H1 (cell line): ENCODE measurements around the gene WDR49. TPM values are rescaled to one million over a fixed set of nuclear protein-coding genes. Genes with fewer than 3 reads are reported as not detected.

Source experiments
- CTCF ChIA-PET: fragments of 300-600 bp; sonication (Branson Sonifier 250); formaldehyde crosslinking; loops from one replicate; lab custom pipeline; 2021; ENCODE audit not compliant: partially characterized antibody; lab: Charles Lee
- POLR2A ChIA-PET: fragments of 300-600 bp; sonication (Branson Sonifier 250); formaldehyde crosslinking; loops from one replicate; lab custom pipeline; 2021; ENCODE audit warnings: inconsistent platforms; ENCODE audit not compliant: partially characterized antibody; lab: Charles Lee
- DNase-seq, 2 experiments: peaks; one replicate each; pipeline versions ENCODE4 v3.0.0 to v3.0.0-alpha.2; 2010 to 2022; ENCODE audit warnings: low spot score in 2 of 2, low read depth in 1 of 2, mixed read lengths in 1 of 2
- FAIRE-seq: peaks from 2 replicates; lab custom pipeline; 2011; peaks lifted over from hg19 to GRCh38; lab: Jason Lieb, UNC
- H2AFZ ChIP-seq: 2 replicates; pipeline ENCODE4 v1.8.1; 2012; ENCODE audit warnings: low read length, inconsistent platforms
- H2AK5ac ChIP-seq: 2 replicates; pipeline ENCODE4 v1.6.1; 2013; ENCODE audit warnings: low read depth, low read length
- H2BK120ac ChIP-seq: replicated peaks from 2 replicates; pipeline ENCODE3; 2013; ENCODE audit warnings: low read depth, low read length, inconsistent platforms
- H2BK12ac ChIP-seq: 2 replicates; pipeline ENCODE4 v1.6.1; 2013; ENCODE audit warnings: low read depth, low read length
- H2BK15ac ChIP-seq: 2 replicates; pipeline ENCODE4 v1.6.1; 2013; ENCODE audit warnings: low read length
- H2BK20ac ChIP-seq: 2 replicates; pipeline ENCODE4 v1.6.1; 2013; ENCODE audit warnings: low read length
- H2BK5ac ChIP-seq: 2 replicates; pipeline ENCODE4 v1.6.1; 2013; ENCODE audit warnings: low read depth, low read length
- H3K14ac ChIP-seq: 2 replicates; pipeline ENCODE4 v1.6.1; 2013; ENCODE audit warnings: inconsistent platforms; ENCODE audit not compliant: insufficient read length
- H3K18ac ChIP-seq: 2 replicates; pipeline ENCODE4 v1.6.1; 2013; ENCODE audit warnings: low read length; ENCODE audit errors: extremely low read depth
- H3K23ac ChIP-seq: 2 replicates; pipeline ENCODE4 v1.6.1; 2013; ENCODE audit warnings: inconsistent platforms; ENCODE audit not compliant: insufficient read length
- H3K23me2 ChIP-seq: 2 replicates; pipeline ENCODE4 v1.6.1; 2013; ENCODE audit warnings: low read depth, low read length
- H3K27ac ChIP-seq: 2 replicates; pipeline ENCODE4 v1.6.1; 2011; ENCODE audit warnings: low read depth, low read length, inconsistent platforms
- H3K27me3 ChIP-seq, 4 experiments: replicated peaks in 1 of 4; 1 replicate in 1 of 4; 2 replicates in 3 of 4; pipeline versions ENCODE4 v1.6.1 to v1.8.1; 2011 to 2013; ENCODE audit warnings: low read length in 3 of 4, mild to moderate bottlenecking in 3 of 4, inconsistent platforms in 2 of 4, mixed read lengths in 2 of 4, moderate library complexity in 1 of 4; ENCODE audit not compliant: control insufficient read depth in 3 of 4, insufficient read depth in 3 of 4; ENCODE audit errors: extremely low read depth in 1 of 4
- H3K36me3 ChIP-seq, 4 experiments: 2 replicates each; pipeline versions ENCODE4 v1.6.1 to v1.8.1; 2011 to 2013; ENCODE audit warnings: mild to moderate bottlenecking in 4 of 4, low read length in 3 of 4, moderate library complexity in 2 of 4, control low read depth in 1 of 4, inconsistent platforms in 1 of 4; ENCODE audit not compliant: insufficient read depth in 4 of 4, control insufficient read depth in 2 of 4
- H3K4ac ChIP-seq: replicated peaks from 2 replicates; pipeline ENCODE3; 2013; ENCODE audit warnings: low read length, low read depth, mixed read lengths, inconsistent platforms; ENCODE audit not compliant: insufficient read length
- H3K4me1 ChIP-seq, 4 experiments: replicated peaks in 1 of 4; 1 replicate in 1 of 4; 2 replicates in 3 of 4; pipeline versions ENCODE4 v1.6.1 to v1.8.1; 2011 to 2013; ENCODE audit warnings: low read length in 3 of 4, inconsistent platforms in 2 of 4, mixed read lengths in 1 of 4; ENCODE audit not compliant: insufficient read depth in 4 of 4, control insufficient read depth in 3 of 4
- H3K4me2 ChIP-seq, 2 experiments: 2 replicates each; pipeline versions ENCODE4 v1.6.1 to v1.8.1; 2011 to 2013; ENCODE audit warnings: low read depth in 2 of 2, low read length in 2 of 2, control low read depth in 1 of 2, inconsistent platforms in 1 of 2, mild to moderate bottlenecking in 1 of 2; ENCODE audit not compliant: insufficient read depth in 1 of 2
- H3K4me3 ChIP-seq, 4 experiments: fragments of 200-600, 300-600 bp in 1 of 4; sonication (generic), shearing (Covaris generic), sonication (Bioruptor Twin) in 1 of 4; 2 replicates each; pipeline versions ENCODE4 v1.5.1 to v1.8.1; 2011 to 2016; ENCODE audit warnings: low read length in 4 of 4, low read depth in 3 of 4, control low read depth in 2 of 4, inconsistent platforms in 2 of 4, mild to moderate bottlenecking in 2 of 4, mixed read lengths in 1 of 4, moderate library complexity in 1 of 4; ENCODE audit not compliant: insufficient read depth in 2 of 4; ENCODE audit errors: extremely low read depth in 1 of 4
- H3K56ac ChIP-seq: replicated peaks from 2 replicates; pipeline ENCODE3; 2013; ENCODE audit warnings: low read depth, mild to moderate bottlenecking, mixed read lengths, low read length, inconsistent platforms; ENCODE audit not compliant: insufficient read length
- H3K79me1 ChIP-seq: 2 replicates; pipeline ENCODE4 v1.6.1; 2013; ENCODE audit warnings: low read depth, low read length, control low read depth
- H3K79me2 ChIP-seq, 2 experiments: 2 replicates each; pipeline versions ENCODE4 v1.6.1 to v1.8.1; 2012 to 2013; ENCODE audit warnings: low read length in 2 of 2, mild to moderate bottlenecking in 2 of 2, inconsistent platforms in 1 of 2; ENCODE audit not compliant: insufficient read depth in 2 of 2, control insufficient read depth in 1 of 2
- H3K9ac ChIP-seq, 4 experiments: replicated peaks in 1 of 4; 1 replicate in 1 of 4; 2 replicates in 3 of 4; pipeline versions ENCODE4 v1.6.1 to v1.8.1; 2011 to 2013; ENCODE audit warnings: low read depth in 3 of 4, low read length in 3 of 4, control low read depth in 2 of 4, mild to moderate bottlenecking in 2 of 4, moderate library complexity in 2 of 4, inconsistent platforms in 1 of 4; ENCODE audit errors: extremely low read depth in 1 of 4
- H3K9me3 ChIP-seq, 2 experiments: 2 replicates each; pipeline versions ENCODE4 v1.6.1 to v1.8.1; 2012 to 2013; ENCODE audit warnings: mild to moderate bottlenecking in 2 of 2, moderate library complexity in 2 of 2, control low read depth in 1 of 2, inconsistent platforms in 1 of 2, low read depth in 1 of 2, low read length in 1 of 2, mixed read lengths in 1 of 2; ENCODE audit not compliant: insufficient read depth in 2 of 2
- H4K20me1 ChIP-seq, 2 experiments: replicated peaks in 1 of 2; 2 replicates each; pipeline versions ENCODE3 to v1.8.1; 2011 to 2013; ENCODE audit warnings: inconsistent platforms in 2 of 2, low read length in 2 of 2, mild to moderate bottlenecking in 1 of 2; ENCODE audit not compliant: insufficient read depth in 2 of 2, control insufficient read depth in 1 of 2
- H4K5ac ChIP-seq: 2 replicates; pipeline ENCODE4 v1.6.1; 2013; ENCODE audit warnings: low read length, low read depth, mixed read lengths, inconsistent platforms; ENCODE audit not compliant: insufficient read length
- H4K8ac ChIP-seq: 2 replicates; pipeline ENCODE4 v1.8.0; 2013; ENCODE audit warnings: mild to moderate bottlenecking, moderate library complexity, low read length, inconsistent platforms; ENCODE audit not compliant: insufficient read depth; ENCODE audit errors: extremely low read depth
- H4K91ac ChIP-seq: replicated peaks from 2 replicates; pipeline ENCODE3; 2013; ENCODE audit warnings: low read length, mixed read lengths, inconsistent platforms; ENCODE audit not compliant: insufficient read length
- CBX5 ChIP-seq: fragments of 300-800, 300-1000 bp; sonication (generic); IDR thresholded peaks from 2 replicates; pipeline ENCODE4 v1.7.1; 2016; ENCODE audit warnings: antibody characterized with exemption, low read length, low read depth
- EP300 ChIP-seq, 2 experiments: IDR thresholded peaks; 1 replicate in 1 of 2; 2 replicates in 1 of 2; pipeline ENCODE4 v1.6.1; 2011 to 2012; ENCODE audit warnings: low read depth in 2 of 2, low read length in 2 of 2, mild to moderate bottlenecking in 2 of 2, borderline replicate concordance in 1 of 2, inconsistent platforms in 1 of 2, moderate library complexity in 1 of 2
- EZH2 ChIP-seq: fragments of 200-600 bp; sonication (generic); IDR thresholded peaks from 2 replicates; pipeline ENCODE4 v1.7.1; 2012; ENCODE audit warnings: low read depth, mild to moderate bottlenecking, moderate library complexity, low read length, inconsistent platforms; ENCODE audit not compliant: severe bottlenecking
- GTF2F1 ChIP-seq: IDR thresholded peaks from 2 replicates; pipeline ENCODE4 v1.6.1; 2012; ENCODE audit warnings: low read depth, low read length, improper control_type of control experiment, borderline replicate concordance
- JUND ChIP-seq: IDR thresholded peaks from 2 replicates; pipeline ENCODE4 v1.6.1; 2011; ENCODE audit warnings: mild to moderate bottlenecking, improper control_type of control experiment, low read length
- KDM1A ChIP-seq: fragments of 200-600, 300-600 bp; sonication (generic); IDR thresholded peaks from 2 replicates; pipeline ENCODE4 v1.7.1; 2016; ENCODE audit warnings: mild to moderate bottlenecking, low read length, borderline replicate concordance
- NANOG ChIP-seq: IDR thresholded peaks from 2 replicates; pipeline ENCODE4 v1.6.1; 2011; ENCODE audit warnings: low read length, low read depth, mild to moderate bottlenecking, inconsistent platforms; ENCODE audit not compliant: insufficient read depth, poor library complexity, severe bottlenecking
- NRF1 ChIP-seq: IDR thresholded peaks from 2 replicates; pipeline ENCODE4 v1.6.1; 2011; ENCODE audit warnings: mild to moderate bottlenecking, low read depth, low read length, improper control_type of control experiment
- PHF8 ChIP-seq: fragments of 200-600 bp; sonication (generic); conservative IDR thresholded peaks from 2 replicates; pipeline ENCODE4 v1.7.1; 2012; ENCODE audit warnings: low read depth, mild to moderate bottlenecking, inconsistent platforms, low read length, moderate library complexity
- POU5F1 ChIP-seq: IDR thresholded peaks from 2 replicates; pipeline ENCODE4 v1.6.1; 2011; ENCODE audit warnings: low read depth, mild to moderate bottlenecking, low read length, moderate library complexity
- SIX5 ChIP-seq: IDR thresholded peaks from 2 replicates; pipeline ENCODE4 v1.6.1; 2011; ENCODE audit warnings: mild to moderate bottlenecking, low read depth, low read length
- SP1 ChIP-seq: IDR thresholded peaks from 2 replicates; pipeline ENCODE4 v1.6.1; 2011; ENCODE audit warnings: low read depth, low read length
- TBP ChIP-seq: IDR thresholded peaks from 2 replicates; pipeline ENCODE4 v1.6.1; 2011; ENCODE audit warnings: low read depth, low read length, improper control_type of control experiment
- ZNF274 ChIP-seq: IDR thresholded peaks from 2 replicates; pipeline ENCODE4 v1.7.0; 2012; ENCODE audit warnings: low read length, borderline replicate concordance; ENCODE audit errors: extremely low read depth
- WGBS, 2 experiments: shearing (Covaris generic) in 1 of 2; methylation state at CpG; one replicate each; pipeline versions ENCODE4 v1.1.6 to v1.1.7; 2013 to 2015; ENCODE audit warnings: low lambda C conversion rate in 2 of 2, mixed read lengths in 2 of 2, inconsistent platforms in 1 of 2, low coverage in 1 of 2, missing lambda C conversion rate in 1 of 2; ENCODE audit not compliant: insufficient replicate concordance in 2 of 2, insufficient coverage in 1 of 2, insufficient read length in 1 of 2; ENCODE audit errors: extremely low coverage in 1 of 2, missing lambda C conversion rate in 1 of 2; 5-methylcytosine and 5-hydroxymethylcytosine counted together
- polyA plus RNA-seq, 7 experiments: library from polyadenylated mRNA; depleted of rRNA in 3 of 7; stranded (reverse) in 5 of 7; unstranded in 2 of 7; fragments of >200 nt in 5 of 7; fragments of 200-250 nt in 2 of 7; gene quantifications; 1 replicate in 5 of 7; 2 replicates in 1 of 7; 4 replicates in 1 of 7; pipeline versions ENCODE4 v1.2.1 to v1.2.3, GENCODE V29; 2011 to 2013; ENCODE audit warnings: missing spikeins in 2 of 7, mixed read lengths in 2 of 7
- total RNA-seq: library from RNA; stranded (reverse); fragmentation: NEBNext Ultra II Directional; extraction: Animal tissue kit (Norgen Biotek cat#: 25700); gene quantifications from 2 replicates; pipeline ENCODE4 v1.2.1, GENCODE V29; 2021

The WDR49 gene
- total and polyA plus RNA-seq, 2 of the 8 experiments (the other 6 are each of a cell fraction or from before 2014, with no cell fraction given), result 0.50 to 1.7 TPM

GRCh38 chr3:167538081-167538480 is 115.7 kb downstream of the WDR49 start:
- Histone ChIP-seq H3K27me3 (no peaks in the 10 kb centered on the region), H2BK20ac (no peak overlapping the region), H2AK5ac (no peak overlapping the region), H3K18ac (no peak overlapping the region), H3K79me1 (no peaks in the 10 kb centered on the region), H3K79me2 (no peaks in the 10 kb centered on the region), H3K9me3 (0 out of 4 replicates have a peak, but pooled peaks cover 0 to 3% of the 10 kb centered on the region in 2 experiments), H3K27ac (no peak overlapping the region), H4K91ac (no peak overlapping the region), H3K56ac (no peak overlapping the region), H4K8ac (no peak overlapping the region), H3K4me1 (no peaks in the 10 kb centered on the region), H2BK15ac (no peak overlapping the region), H4K5ac (no peak overlapping the region), H4K20me1 (no peaks in the 10 kb centered on the region), H3K4me2 (no peak overlapping the region), H2BK120ac (no peak overlapping the region), H2BK5ac (no peak overlapping the region), H3K9ac (no peak overlapping the region), H3K36me3 (no peaks in the 10 kb centered on the region), H2BK12ac (no peak overlapping the region), H3K14ac (no peak overlapping the region), H3K4ac (no peak overlapping the region), H2AFZ (no peak overlapping the region), H3K23me2 (no peaks in the 10 kb centered on the region), H3K23ac (no peak overlapping the region), H3K4me3 (no peak overlapping the region)
- FAIRE-seq (no peak), DNase-seq (no peak)
- ChIA-PET POLR2A (no interaction called here), CTCF (no interaction called here)
- no peak for TF ChIP-seq CBX5
- TF ChIP-seq TBP, result no peak
- no peak for TF ChIP-seq KDM1A
- TF ChIP-seq POU5F1, result no peak
- no peak for TF ChIP-seq EP300 (IDR thresholded peaks at IDR 0.05; ENCODE audit: borderline replicate concordance in 1 of 2, low read depth in 2 of 2, low read length in 2 of 2)
- TF ChIP-seq SIX5, result no peak
- TF ChIP-seq JUND, result no peak
- no peak for TF ChIP-seq NANOG
- TF ChIP-seq PHF8, result no peak
- no peak for TF ChIP-seq SP1
- no peak for TF ChIP-seq NRF1
- TF ChIP-seq ZNF274, result no peak
- no peak for TF ChIP-seq EZH2
- TF ChIP-seq GTF2F1, result no peak
- 91% methylated on average over 1 of the region's 1 CpG; no CpG with 5 or more reads in 1 of the 2 experiments for WGBS, 2 experiments
